Mucosa of rectum (tissue), 2 donors: ENCODE results near the gene LRRC8B.

Experiments
- H3K27ac ChIP-seq, 2 donors: one replicate each; pipeline ENCODE4 v1.7.0; 2013; ENCODE audit warnings: inconsistent platforms in 2 of 2, low read depth in 2 of 2, low read length in 2 of 2
- H3K27me3 ChIP-seq, 2 donors: one replicate each; pipeline ENCODE4 v1.7.0; 2013; ENCODE audit warnings: low read length in 2 of 2; ENCODE audit not compliant: control insufficient read depth in 2 of 2, insufficient read depth in 2 of 2
- H3K36me3 ChIP-seq, 2 donors: one replicate each; pipeline ENCODE4 v1.7.0; 2013; ENCODE audit warnings: low read length in 2 of 2; ENCODE audit not compliant: control insufficient read depth in 2 of 2, insufficient read depth in 2 of 2
- H3K4me1 ChIP-seq, 2 donors: one replicate each; pipeline ENCODE4 v1.7.0; 2013; ENCODE audit warnings: low read length in 2 of 2, mild to moderate bottlenecking in 1 of 2; ENCODE audit not compliant: control insufficient read depth in 2 of 2, insufficient read depth in 2 of 2
- H3K4me3 ChIP-seq, 2 donors: one replicate each; pipeline ENCODE4 v1.7.0; 2013; ENCODE audit warnings: low read length in 2 of 2
- H3K9ac ChIP-seq, 2 donors: one replicate each; pipeline ENCODE4 v1.7.0; 2013; ENCODE audit warnings: low read length in 2 of 2, low read depth in 1 of 2, mild to moderate bottlenecking in 1 of 2
- H3K9me3 ChIP-seq, 2 donors: one replicate each; pipeline ENCODE4 v1.7.0; 2013; ENCODE audit warnings: low read length in 2 of 2; ENCODE audit not compliant: control insufficient read depth in 2 of 2
- donor health status: healthy.
- donor health status: Normal muscosa, but diverticular disease.

The LRRC8B gene

GRCh38 chr1:89524369-89525168, at the start of gene LRRC8B:
Gene LRRC8B (plus strand): TSS chr1:89524829. CDS start chr1:89582651, 57,822 bp downstream.
- peak within 1 kb of the TSS; percentile 87 to 90 for H3K9ac ChIP-seq
- H3K27ac ChIP-seq: peak within 1 kb of the TSS; percentile 91 to 94
- no peaks in the 10 kb centered on the region for H3K36me3 ChIP-seq
- no peaks in the 10 kb centered on the region for H3K27me3 ChIP-seq
- peak within 1 kb of the TSS; percentile 94 to 95 for H3K4me3 ChIP-seq
- H3K4me1 ChIP-seq: peaks cover 4 to 9% of the 10 kb centered on the region in 2 donors
- no peaks in the 10 kb centered on the region for H3K9me3 ChIP-seq

DNA sequence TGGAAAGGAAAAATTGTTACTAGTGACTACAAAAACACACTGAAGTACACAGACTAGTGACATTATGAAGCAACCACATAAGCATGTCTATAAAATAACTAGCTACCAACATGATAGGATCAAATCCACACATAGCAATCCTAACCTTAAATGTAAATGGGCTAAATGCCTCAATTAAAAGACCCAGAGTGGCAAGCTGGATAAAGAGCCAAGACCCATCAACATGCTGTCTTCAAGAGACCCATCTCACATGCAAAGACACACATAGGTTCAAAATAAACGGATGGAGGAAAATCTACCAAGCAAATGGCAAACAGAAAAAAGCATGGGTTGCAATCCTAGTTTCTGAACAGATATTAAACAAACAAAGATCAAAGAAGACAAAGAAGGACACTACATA, 49.4 kb upstream of the LRRC8B start:
- no peak overlapping the region for H3K9ac ChIP-seq
- H3K36me3 ChIP-seq: no peaks in the 10 kb centered on the region
- H3K9me3 ChIP-seq: no peaks in the 10 kb centered on the region
- no peaks in the 10 kb centered on the region for H3K27me3 ChIP-seq
- H3K4me1 ChIP-seq: no peaks in the 10 kb centered on the region
- no peak overlapping the region for H3K27ac ChIP-seq
- H3K4me3 ChIP-seq: no peak overlapping the region

GRCh38 chr1:89476072-89476471, 48.6 kb upstream of the LRRC8B start:
- Histone ChIP-seq H3K4me1 (no peaks in the 10 kb centered on the region), H3K27me3 (no peaks in the 10 kb centered on the region), H3K27ac (no peak overlapping the region), H3K9me3 (no peaks in the 10 kb centered on the region), H3K9ac (no peak overlapping the region), H3K4me3 (no peak overlapping the region), H3K36me3 (no peaks in the 10 kb centered on the region)

GRCh38 chr1:89483010-89483756, 41.4 kb upstream of the LRRC8B start:
- H3K27me3 ChIP-seq: no peaks in the 10 kb centered on the region
- H3K9ac ChIP-seq: no peak overlapping the region

GRCh38 chr1:89483757-89484077, 40.9 kb upstream of the LRRC8B start:
- H3K36me3 ChIP-seq: no peaks in the 10 kb centered on the region
- no peak overlapping the region for H3K9ac ChIP-seq
- no peaks in the 10 kb centered on the region for H3K4me1 ChIP-seq

More at GRCh38 chr1:89483010-89483756, 41.4 kb upstream of the LRRC8B start:
- Histone ChIP-seq H3K4me3 (no peak overlapping the region), H3K4me1 (no peaks in the 10 kb centered on the region), H3K27ac (no peak overlapping the region), H3K9me3 (no peaks in the 10 kb centered on the region), H3K36me3 (no peaks in the 10 kb centered on the region)

GRCh38 chr1:89484092-89485038, 40.3 kb upstream of the LRRC8B start:
- Histone ChIP-seq H3K36me3 (no peaks in the 10 kb centered on the region), H3K4me3 (no peak overlapping the region), H3K27me3 (no peaks in the 10 kb centered on the region), H3K4me1 (no peaks in the 10 kb centered on the region), H3K9me3 (no peaks in the 10 kb centered on the region), H3K9ac (no peak overlapping the region), H3K27ac (no peak overlapping the region)

More at GRCh38 chr1:89483757-89484077, 40.9 kb upstream of the LRRC8B start:
- Histone ChIP-seq H3K4me3 (no peak overlapping the region), H3K27ac (no peak overlapping the region), H3K27me3 (no peaks in the 10 kb centered on the region), H3K9me3 (no peaks in the 10 kb centered on the region)

- Histone ChIP-seq H3K27me3 (no peaks in the 10 kb centered on the region), H3K4me1 (no peaks in the 10 kb centered on the region), H3K9ac (no peak overlapping the region), H3K36me3 (no peaks in the 10 kb centered on the region), H3K9me3 (no peaks in the 10 kb centered on the region), H3K27ac (no peak overlapping the region), H3K4me3 (no peak overlapping the region)
Observed at GRCh38 chr1:89487972-89488371, 36.7 kb upstream of the LRRC8B start.

GRCh38 chr1:89489047-89489729, 35.4 kb upstream of the LRRC8B start:
- Histone ChIP-seq H3K9ac (no peak overlapping the region), H3K27ac (no peak overlapping the region), H3K4me3 (no peak overlapping the region), H3K4me1 (no peaks in the 10 kb centered on the region), H3K27me3 (no peaks in the 10 kb centered on the region), H3K9me3 (no peaks in the 10 kb centered on the region), H3K36me3 (no peaks in the 10 kb centered on the region)

DNA sequence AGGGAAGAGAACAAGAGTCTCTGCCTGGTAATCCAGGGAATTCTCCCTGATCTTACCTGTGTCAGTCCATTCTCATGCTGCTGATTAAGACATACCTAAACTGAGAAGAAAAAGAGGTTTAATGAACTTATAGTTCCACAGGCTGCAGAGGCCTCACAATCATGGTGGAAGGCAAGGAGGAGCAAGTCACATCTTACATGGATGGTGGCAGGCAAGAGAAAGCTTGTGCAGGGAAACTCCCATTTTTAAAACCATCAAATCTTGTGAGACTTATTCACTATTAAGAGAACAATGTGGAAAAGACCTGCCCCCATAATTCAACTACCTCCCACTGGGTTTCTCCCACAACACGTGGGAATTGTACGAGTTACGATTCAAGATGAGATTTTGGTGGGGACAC, 34.2 kb upstream of the LRRC8B start:
- Histone ChIP-seq H3K27ac (no peak overlapping the region), H3K36me3 (no peaks in the 10 kb centered on the region), H3K9me3 (no peaks in the 10 kb centered on the region), H3K27me3 (no peaks in the 10 kb centered on the region), H3K9ac (no peak overlapping the region), H3K4me3 (no peak overlapping the region), H3K4me1 (no peaks in the 10 kb centered on the region)
